BLaER1 (cell line): ENCODE results near the gene F2R.

Experiments
- H3K27ac ChIP-seq: shearing (Covaris generic); formaldehyde crosslinking; 2 replicates; pipeline ENCODE4 v1.8.1; 2022
- H3K27me3 ChIP-seq: shearing (Covaris generic); formaldehyde crosslinking; 2 replicates; pipeline ENCODE4 v1.8.1; 2022
- H3K36me3 ChIP-seq: shearing (Covaris generic); formaldehyde crosslinking; 2 replicates; pipeline ENCODE4 v1.8.1; 2022
- H3K4me1 ChIP-seq: shearing (Covaris generic); formaldehyde crosslinking; 2 replicates; pipeline ENCODE4 v1.8.1; 2022
- H3K4me2 ChIP-seq: shearing (Covaris generic); formaldehyde crosslinking; 2 replicates; pipeline ENCODE4 v1.8.1; 2022
- H3K4me3 ChIP-seq: shearing (Covaris generic); formaldehyde crosslinking; 2 replicates; pipeline ENCODE4 v1.8.1; 2022
- H3K9ac ChIP-seq: shearing (Covaris generic); formaldehyde crosslinking; 2 replicates; pipeline ENCODE4 v1.8.1; 2022
- H3K9me3 ChIP-seq: shearing (Covaris generic); formaldehyde crosslinking; 2 replicates; pipeline ENCODE4 v1.8.1; 2022
- H4K20me1 ChIP-seq: shearing (Covaris generic); formaldehyde crosslinking; 2 replicates; pipeline ENCODE4 v1.8.1; 2022
- Cebpa-rat ChIP-seq: shearing (Covaris generic); IDR thresholded peaks from 2 replicates; pipeline ENCODE4 v1.8.1; 2022

The F2R gene

GRCh38 chr5:76681287-76681686 lies 34.6 kb upstream of the F2R start:
- TF ChIP-seq Cebpa-rat: no peak
- Histone ChIP-seq H3K36me3 (peaks cover 61% of the 10 kb centered on the region), H3K9me3 (no peaks in the 10 kb centered on the region), H3K4me2 (no peak overlapping the region), H3K4me1 (peaks cover 42% of the 10 kb centered on the region), H4K20me1 (no peaks in the 10 kb centered on the region), H3K9ac (no peak overlapping the region), H3K4me3 (no peak overlapping the region), H3K27me3 (no peaks in the 10 kb centered on the region), H3K27ac (no peak overlapping the region)

DNA sequence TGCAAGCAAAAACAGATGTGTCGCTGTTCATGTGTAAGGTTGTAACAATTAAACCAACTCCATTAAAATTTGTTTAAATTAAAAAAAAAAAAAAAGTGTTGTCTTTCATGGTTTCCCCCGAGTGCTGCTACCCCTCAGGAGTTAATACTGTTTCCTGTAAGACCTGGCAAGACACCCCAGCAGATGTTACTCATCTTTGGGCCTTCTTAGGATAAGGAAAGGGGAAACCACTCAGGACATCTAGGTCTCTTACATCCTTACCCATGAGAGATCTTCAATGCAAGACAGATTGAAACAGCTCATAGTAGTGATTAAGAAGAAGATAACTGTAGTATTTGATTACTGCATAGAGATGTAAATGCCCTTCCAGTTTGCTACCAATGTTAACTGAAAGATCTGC lies 33.5 kb upstream of the F2R start:
- Histone ChIP-seq H3K27ac (no peak overlapping the region), H3K4me3 (no peak overlapping the region), H3K36me3 (peaks cover 61% of the 10 kb centered on the region), H3K9me3 (no peaks in the 10 kb centered on the region), H3K4me2 (peak overlapping the region; percentile 40), H3K9ac (no peak overlapping the region), H4K20me1 (no peaks in the 10 kb centered on the region), H3K4me1 (peaks cover 42% of the 10 kb centered on the region), H3K27me3 (no peaks in the 10 kb centered on the region)
- TF ChIP-seq Cebpa-rat: no peak

GRCh38 chr5:76683816-76684731 lies 31.9 kb upstream of the F2R start:
- peaks cover 58% of the 10 kb centered on the region for H3K36me3 ChIP-seq
- TF ChIP-seq Cebpa-rat: no peak
- H3K9me3 ChIP-seq: no peaks in the 10 kb centered on the region
- peaks cover 42% of the 10 kb centered on the region for H3K4me1 ChIP-seq
- H3K4me3 ChIP-seq: no peak overlapping the region
- no peaks in the 10 kb centered on the region for H4K20me1 ChIP-seq
- peak overlapping the region; percentile 56 for H3K4me2 ChIP-seq
- H3K9ac ChIP-seq: no peak overlapping the region
- H3K27me3 ChIP-seq: no peaks in the 10 kb centered on the region
- peak overlapping the region; percentile 52 for H3K27ac ChIP-seq

- H3K4me2 ChIP-seq: peak overlapping the region; percentile 56
- no peak for TF ChIP-seq Cebpa-rat
- H3K9me3 ChIP-seq: no peaks in the 10 kb centered on the region
- H3K27me3 ChIP-seq: no peaks in the 10 kb centered on the region
- H3K4me3 ChIP-seq: no peak overlapping the region
- H4K20me1 ChIP-seq: no peaks in the 10 kb centered on the region
- H3K36me3 ChIP-seq: peaks cover 58% of the 10 kb centered on the region
- H3K4me1 ChIP-seq: peaks cover 42% of the 10 kb centered on the region
- H3K9ac ChIP-seq: no peak overlapping the region
- H3K27ac ChIP-seq: peak overlapping the region; percentile 52
Measured at GRCh38 chr5:76684756-76685519, 31.0 kb upstream of the F2R start.

GRCh38 chr5:76685704-76686103 lies 30.2 kb upstream of the F2R start:
- TF ChIP-seq Cebpa-rat: no peak
- Histone ChIP-seq H3K27me3 (no peaks in the 10 kb centered on the region), H3K9ac (no peak overlapping the region), H3K27ac (no peak overlapping the region), H3K9me3 (no peaks in the 10 kb centered on the region), H3K36me3 (peaks cover 57% of the 10 kb centered on the region), H3K4me2 (0 out of 2 replicates have a peak overlapping the region, but pooled peaks have one; percentile 56), H3K4me1 (peaks cover 42% of the 10 kb centered on the region), H4K20me1 (no peaks in the 10 kb centered on the region), H3K4me3 (no peak overlapping the region)

- H3K4me3 ChIP-seq: no peak overlapping the region
- H3K4me2 ChIP-seq: no peak overlapping the region
- no peaks in the 10 kb centered on the region for H3K9me3 ChIP-seq
- no peak overlapping the region for H3K27ac ChIP-seq
- H3K36me3 ChIP-seq: peaks cover 65% of the 10 kb centered on the region
- TF ChIP-seq Cebpa-rat: no peak
- H3K27me3 ChIP-seq: no peaks in the 10 kb centered on the region
- no peaks in the 10 kb centered on the region for H4K20me1 ChIP-seq
- H3K9ac ChIP-seq: no peak overlapping the region
- peaks cover 25% of the 10 kb centered on the region for H3K4me1 ChIP-seq
Measured at GRCh38 chr5:76688212-76688611, 27.7 kb upstream of the F2R start.

DNA sequence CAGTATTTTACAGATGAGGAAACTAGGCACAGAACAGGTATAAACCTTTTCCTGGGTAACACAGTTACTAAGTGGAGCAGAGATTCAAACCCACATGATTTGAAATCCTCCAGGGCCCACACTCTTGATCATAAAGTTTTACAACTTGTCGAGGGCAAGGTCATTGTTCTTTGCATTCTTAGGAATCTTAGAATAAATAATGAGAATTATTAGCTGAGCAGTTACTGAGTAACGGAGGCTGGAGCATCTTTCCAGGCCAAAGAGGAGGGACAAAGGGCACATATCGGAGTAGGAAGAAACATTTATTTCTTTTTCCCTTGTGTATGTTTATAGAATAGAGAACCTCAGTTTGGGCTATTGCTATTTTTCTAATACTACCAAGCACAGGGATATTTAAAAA lies 27.1 kb upstream of the F2R start:
- Histone ChIP-seq H3K4me2 (no peak overlapping the region), H3K4me1 (peaks cover 19% of the 10 kb centered on the region), H3K27me3 (no peaks in the 10 kb centered on the region), H3K9ac (no peak overlapping the region), H3K9me3 (no peaks in the 10 kb centered on the region), H3K27ac (no peak overlapping the region), H3K4me3 (no peak overlapping the region), H3K36me3 (peaks cover 68% of the 10 kb centered on the region), H4K20me1 (no peaks in the 10 kb centered on the region)
- no peak for TF ChIP-seq Cebpa-rat

DNA sequence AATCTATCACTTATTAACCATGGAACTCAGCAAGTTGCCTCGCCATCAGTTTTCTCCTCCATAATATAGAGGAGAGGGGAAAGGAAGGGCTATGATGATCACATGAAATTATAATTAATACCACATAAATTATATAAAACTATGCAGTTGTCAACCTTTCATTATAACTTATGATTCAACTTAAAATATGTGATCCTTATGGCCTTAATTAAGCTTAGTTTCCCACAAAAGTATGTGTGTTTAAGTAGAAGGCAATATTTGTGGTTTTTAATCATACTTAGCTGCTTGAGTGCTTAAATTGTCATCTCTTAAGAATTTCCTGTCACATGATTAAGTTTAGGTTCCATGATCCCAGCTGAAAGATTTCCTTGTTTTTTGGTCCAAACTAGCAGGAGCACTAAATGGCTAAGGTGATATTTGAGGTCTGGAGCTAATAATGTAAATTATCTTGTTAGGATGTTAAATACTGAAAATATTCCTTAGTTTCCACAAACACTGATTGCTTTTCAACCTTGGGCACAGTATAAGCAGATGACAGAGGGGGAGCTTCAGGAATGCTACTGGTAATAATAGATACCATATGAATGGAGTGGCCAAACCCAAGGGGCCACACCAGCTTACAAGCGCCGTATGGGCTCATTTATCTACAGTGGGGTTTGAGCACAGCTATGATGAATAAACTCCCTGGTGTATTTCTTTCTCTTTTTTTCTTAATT lies 26.4 kb upstream of the F2R start:
- H3K4me2 ChIP-seq: no peak overlapping the region
- no peak overlapping the region for H3K27ac ChIP-seq
- no peak overlapping the region for H3K4me3 ChIP-seq
- H3K9me3 ChIP-seq: no peaks in the 10 kb centered on the region
- peaks cover 12% of the 10 kb centered on the region for H3K4me1 ChIP-seq
- H4K20me1 ChIP-seq: no peaks in the 10 kb centered on the region
- H3K27me3 ChIP-seq: no peaks in the 10 kb centered on the region
- H3K36me3 ChIP-seq: peaks cover 74% of the 10 kb centered on the region
- TF ChIP-seq Cebpa-rat: no peak
- H3K9ac ChIP-seq: no peak overlapping the region

DNA sequence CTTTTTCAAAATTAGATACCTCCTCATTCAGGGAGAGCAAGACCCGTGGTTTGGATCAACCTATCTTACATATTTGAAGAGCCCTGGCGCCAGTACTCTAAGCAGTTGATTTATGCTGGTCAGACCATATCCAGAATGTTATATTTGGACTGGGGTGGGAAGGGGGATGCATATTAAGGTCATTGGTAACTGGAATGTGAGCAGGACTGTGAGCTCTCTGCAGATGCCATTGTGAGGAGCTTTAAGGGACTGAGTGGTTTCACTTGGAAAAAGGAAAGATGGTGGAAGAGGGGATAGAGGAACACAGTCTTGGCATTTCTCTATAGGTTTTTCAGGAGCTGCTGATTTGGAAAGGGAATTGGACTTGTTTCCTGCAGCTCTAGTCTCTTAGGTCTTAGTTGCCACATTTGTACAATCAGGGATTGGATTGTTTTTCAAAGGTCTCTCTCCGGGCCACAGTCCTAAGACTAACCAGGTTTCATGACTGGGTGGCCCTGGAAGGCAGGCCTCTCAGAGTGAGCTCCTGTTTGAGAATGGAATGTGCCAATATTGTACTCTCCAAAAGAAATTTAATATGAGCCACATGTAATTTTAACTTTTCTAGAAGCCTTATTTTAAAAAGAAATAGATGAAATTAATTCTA lies 25.8 kb upstream of the F2R start:
- peaks cover 81% of the 10 kb centered on the region for H3K36me3 ChIP-seq
- no peak overlapping the region for H3K4me3 ChIP-seq
- peaks cover 5% of the 10 kb centered on the region for H3K4me1 ChIP-seq
- H3K27me3 ChIP-seq: no peaks in the 10 kb centered on the region
- no peak overlapping the region for H3K27ac ChIP-seq
- no peak for TF ChIP-seq Cebpa-rat
- H3K9me3 ChIP-seq: no peaks in the 10 kb centered on the region
- H3K4me2 ChIP-seq: no peak overlapping the region
- no peaks in the 10 kb centered on the region for H4K20me1 ChIP-seq
- no peak overlapping the region for H3K9ac ChIP-seq
